Purkinje cell (primary cell): ENCODE data around the gene EPX. TPM values are rescaled to one million over a fixed set of nuclear protein-coding genes. Genes with fewer than 3 reads are reported as not detected.

Experiments used
- polyA plus RNA-seq: library from polyadenylated mRNA; unstranded; fragments of >200 nt; fragmentation: Nextera tagmentation; gene quantifications from 2 replicates; pipeline ENCODE4 v1.2.1, GENCODE V29; 2014

EPX gene, protein sequence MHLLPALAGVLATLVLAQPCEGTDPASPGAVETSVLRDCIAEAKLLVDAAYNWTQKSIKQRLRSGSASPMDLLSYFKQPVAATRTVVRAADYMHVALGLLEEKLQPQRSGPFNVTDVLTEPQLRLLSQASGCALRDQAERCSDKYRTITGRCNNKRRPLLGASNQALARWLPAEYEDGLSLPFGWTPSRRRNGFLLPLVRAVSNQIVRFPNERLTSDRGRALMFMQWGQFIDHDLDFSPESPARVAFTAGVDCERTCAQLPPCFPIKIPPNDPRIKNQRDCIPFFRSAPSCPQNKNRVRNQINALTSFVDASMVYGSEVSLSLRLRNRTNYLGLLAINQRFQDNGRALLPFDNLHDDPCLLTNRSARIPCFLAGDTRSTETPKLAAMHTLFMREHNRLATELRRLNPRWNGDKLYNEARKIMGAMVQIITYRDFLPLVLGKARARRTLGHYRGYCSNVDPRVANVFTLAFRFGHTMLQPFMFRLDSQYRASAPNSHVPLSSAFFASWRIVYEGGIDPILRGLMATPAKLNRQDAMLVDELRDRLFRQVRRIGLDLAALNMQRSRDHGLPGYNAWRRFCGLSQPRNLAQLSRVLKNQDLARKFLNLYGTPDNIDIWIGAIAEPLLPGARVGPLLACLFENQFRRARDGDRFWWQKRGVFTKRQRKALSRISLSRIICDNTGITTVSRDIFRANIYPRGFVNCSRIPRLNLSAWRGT
- not detected in 2 replicates for polyA plus RNA-seq

DNA sequence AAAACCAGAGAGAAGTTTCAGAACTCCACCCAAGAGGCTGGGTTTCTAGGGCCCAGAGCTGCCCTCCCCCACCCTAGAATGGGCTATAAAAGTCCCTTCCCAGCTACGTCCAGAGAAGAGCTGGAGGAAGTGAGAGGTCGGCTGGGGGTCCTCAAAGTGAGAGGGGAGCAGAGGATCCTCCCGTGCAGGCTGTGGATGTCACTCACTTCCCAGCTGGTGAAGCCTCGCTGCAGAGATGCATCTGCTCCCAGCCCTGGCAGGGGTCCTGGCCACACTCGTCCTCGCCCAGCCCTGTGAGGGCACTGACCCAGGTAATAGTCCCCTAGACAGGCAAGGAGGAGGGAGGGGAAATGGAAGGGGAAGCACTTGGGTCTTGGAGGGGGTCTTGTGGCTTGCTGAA is at the start of gene EPX:
TSS of gene EPX (plus strand) at position 115 of the 400 bp plus-strand sequence. CDS start at position 236, 121 bp downstream.

DNA sequence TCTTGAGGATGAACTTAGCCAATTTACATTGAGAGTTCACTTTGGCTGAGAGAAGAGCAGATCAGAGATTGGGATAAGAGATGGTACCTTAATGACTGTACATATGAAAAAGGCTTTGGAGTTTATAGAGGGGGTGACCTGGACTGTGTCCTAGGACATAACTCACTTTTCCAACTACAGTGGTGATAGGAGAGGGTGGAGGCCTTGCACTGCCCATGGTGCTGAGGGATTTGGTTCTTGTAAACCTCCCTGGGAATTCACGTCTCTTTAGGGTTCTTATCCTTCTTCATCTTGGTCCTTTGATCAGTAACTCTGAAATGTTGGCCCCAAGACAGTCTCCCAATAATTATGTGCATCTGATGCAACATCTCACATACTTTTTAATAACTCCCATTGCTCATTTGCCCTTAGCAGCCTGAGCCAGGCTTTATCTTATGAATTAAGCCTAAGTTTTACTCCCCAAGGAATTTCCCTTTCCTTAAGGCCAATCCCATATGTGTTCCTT is 44.5 kb upstream of the EPX start, which contains the start of gene OR4D1:
TSS of gene OR4D1 (plus strand) at position 455 of the 505 bp plus-strand sequence. CDS start 6,770 bp downstream, outside the sequence.

GRCh38 chr17:58166682-58167081 is 25.8 kb upstream of the EPX start, which contains the start of gene OR4D2:
Gene OR4D2 (plus strand): TSS chr17:58166982. CDS start chr17:58169656, 2,674 bp downstream.

GRCh38 chr17:58219007-58219788 is 26.7 kb downstream of the EPX start, which contains the start of gene MKS1:
Gene MKS1 (minus strand): TSS chr17:58219255. CDS start chr17:58219230, 25 bp downstream.

DNA sequence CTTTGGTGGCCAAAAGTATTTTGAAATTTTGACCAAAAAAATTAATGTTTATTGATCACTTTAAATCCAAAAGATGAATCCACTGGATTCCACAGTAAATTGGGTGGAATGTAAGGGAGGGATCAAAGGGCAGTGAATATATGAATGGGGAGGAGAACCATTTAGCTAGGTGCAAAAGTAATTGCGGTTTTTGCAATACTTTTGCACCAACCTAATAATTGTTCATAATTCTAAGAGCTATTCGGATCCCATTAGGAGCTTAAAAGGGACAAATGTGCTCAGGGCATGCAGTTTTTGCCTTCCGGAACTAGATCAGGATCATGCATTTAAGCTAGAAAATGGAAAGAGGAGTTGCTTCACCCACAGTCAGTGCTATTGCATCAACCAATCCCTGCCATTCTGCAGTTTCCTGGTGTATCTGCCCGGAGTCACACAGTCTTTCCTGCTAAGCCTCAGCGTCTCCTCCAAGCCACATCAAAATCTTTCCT is 45.7 kb downstream of the EPX start, which contains the start of gene LPO:
TSS of gene LPO (plus strand) at position 438 of the 488 bp plus-strand sequence. CDS start 4,396 bp downstream, outside the sequence.

Other genes with a start within 250 kb of the EPX start
- 0.24 and 0.58 TPM in 2 replicates for gene CUEDC1, start 237.3 kb upstream of the EPX start, polyA plus RNA-seq
- gene VEZF1, start 204.5 kb upstream of the EPX start, polyA plus RNA-seq, result 5.4 and 7.8 TPM in 2 replicates
- 25.0 and 27.9 TPM in 2 replicates for gene SRSF1, start 185.5 kb upstream of the EPX start, polyA plus RNA-seq
- gene DYNLL2, start 109.3 kb upstream of the EPX start, polyA plus RNA-seq, result 8.5 and 10.0 TPM in 2 replicates
- gene OR4D1, start 44.3 kb upstream of the EPX start, polyA plus RNA-seq, result 0.48 TPM in 1 of 2 replicates, not detected in the other
- not detected in 2 replicates for gene OR4D2, start 25.7 kb upstream of the EPX start, polyA plus RNA-seq
- gene MKS1, start 26.5 kb downstream of the EPX start, polyA plus RNA-seq, result 4.1 and 7.9 TPM in 2 replicates
- not detected in 2 replicates for gene LPO, start 45.9 kb downstream of the EPX start, polyA plus RNA-seq
- 0.52 and 2.9 TPM in 2 replicates for gene MPO, start 88.2 kb downstream of the EPX start, polyA plus RNA-seq
- gene TSPOAP1, start 136.1 kb downstream of the EPX start, polyA plus RNA-seq, result 6.9 and 13.2 TPM in 2 replicates
- gene SUPT4H1, start 159.5 kb downstream of the EPX start, polyA plus RNA-seq, result 34.1 and 47.8 TPM in 2 replicates
- 0.99 and 4.0 TPM in 2 replicates for gene RNF43, start 224.8 kb downstream of the EPX start, polyA plus RNA-seq